ENCODE measurements around the gene ZCCHC24.

DNA sequence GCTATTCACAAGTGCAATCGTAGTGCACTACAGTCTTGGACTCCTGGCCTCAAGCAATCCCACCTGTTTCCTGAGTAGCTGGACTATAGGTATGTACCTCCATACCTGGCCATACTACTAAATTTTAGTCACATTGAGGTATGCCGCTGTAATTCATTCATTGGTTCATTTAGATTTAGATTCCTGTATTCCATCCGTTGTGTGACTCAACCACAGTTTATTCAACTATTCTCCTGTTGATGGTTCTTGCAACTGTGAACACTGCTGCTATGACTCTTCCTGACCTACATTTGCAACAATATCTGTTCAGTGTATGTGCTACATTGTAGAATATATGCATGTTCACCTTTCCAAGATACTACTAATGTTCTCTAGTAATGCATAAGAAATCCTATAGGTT is 8.0 kb upstream of the ZCCHC24 start:
- TF ChIP-seq, protein P1, sequence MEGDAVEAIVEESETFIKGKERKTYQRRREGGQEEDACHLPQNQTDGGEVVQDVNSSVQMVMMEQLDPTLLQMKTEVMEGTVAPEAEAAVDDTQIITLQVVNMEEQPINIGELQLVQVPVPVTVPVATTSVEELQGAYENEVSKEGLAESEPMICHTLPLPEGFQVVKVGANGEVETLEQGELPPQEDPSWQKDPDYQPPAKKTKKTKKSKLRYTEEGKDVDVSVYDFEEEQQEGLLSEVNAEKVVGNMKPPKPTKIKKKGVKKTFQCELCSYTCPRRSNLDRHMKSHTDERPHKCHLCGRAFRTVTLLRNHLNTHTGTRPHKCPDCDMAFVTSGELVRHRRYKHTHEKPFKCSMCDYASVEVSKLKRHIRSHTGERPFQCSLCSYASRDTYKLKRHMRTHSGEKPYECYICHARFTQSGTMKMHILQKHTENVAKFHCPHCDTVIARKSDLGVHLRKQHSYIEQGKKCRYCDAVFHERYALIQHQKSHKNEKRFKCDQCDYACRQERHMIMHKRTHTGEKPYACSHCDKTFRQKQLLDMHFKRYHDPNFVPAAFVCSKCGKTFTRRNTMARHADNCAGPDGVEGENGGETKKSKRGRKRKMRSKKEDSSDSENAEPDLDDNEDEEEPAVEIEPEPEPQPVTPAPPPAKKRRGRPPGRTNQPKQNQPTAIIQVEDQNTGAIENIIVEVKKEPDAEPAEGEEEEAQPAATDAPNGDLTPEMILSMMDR (IDR thresholded peaks at IDR 0.05): no peak
- TF ChIP-seq POLR2A (IDR thresholded peaks at IDR 0.05): no peak
